IPS DF 4.7 (cell line): ENCODE results near the gene KIF3C.

Experiments
- DNase-seq: peaks from one replicate; pipeline ENCODE4 v3.0.0-alpha.2; 2013; ENCODE audit warnings: low spot score; ENCODE audit errors: extremely low read depth

KIF3C gene

DNA sequence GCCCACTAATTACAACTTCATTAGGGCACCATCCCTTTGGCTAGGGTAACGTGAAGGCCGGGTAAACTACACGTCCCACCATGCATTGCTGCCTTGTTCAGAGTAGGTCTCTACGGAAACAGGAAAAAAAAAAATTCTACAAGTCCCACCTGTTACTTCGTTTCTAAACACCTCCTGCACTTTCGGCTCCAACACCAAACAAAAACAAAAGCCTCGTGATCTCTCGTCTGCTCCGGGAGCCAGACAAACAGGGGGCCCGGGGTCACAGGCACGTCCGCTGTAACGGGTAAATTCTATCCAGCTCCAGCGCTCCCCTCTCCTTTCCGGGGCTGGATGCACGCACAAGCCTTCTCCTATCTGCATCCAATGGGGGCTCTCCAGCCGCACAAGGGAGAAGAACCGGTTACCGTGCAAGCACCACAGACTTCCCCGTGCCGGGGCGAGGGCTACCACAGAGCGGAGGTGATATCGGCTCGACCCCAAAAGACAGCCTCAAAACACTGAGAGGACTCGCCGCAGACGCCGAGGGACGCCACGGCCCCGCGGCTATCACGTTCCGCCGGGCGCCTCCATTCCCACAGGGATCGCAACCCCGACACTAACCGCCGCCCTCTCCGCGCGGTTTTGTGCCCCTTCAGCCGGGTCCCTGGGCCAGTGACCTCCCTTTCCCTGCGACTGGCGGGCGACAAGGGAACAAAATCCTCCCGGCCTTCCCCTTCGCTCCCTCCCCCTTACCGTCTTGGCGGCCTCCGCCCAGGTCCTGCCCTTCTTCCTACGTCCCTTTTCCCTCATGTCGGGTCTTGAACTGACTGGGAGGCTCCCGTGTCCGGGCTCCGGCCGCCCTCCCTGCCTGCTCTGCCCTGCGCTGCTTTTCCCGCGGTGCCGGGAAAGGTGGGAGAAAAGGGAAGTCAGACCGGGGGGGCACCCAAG, 104.6 kb downstream of the KIF3C start:
- DNase-seq: no peak
